Measurements from ENCODE around the gene TRPM2. TPM values are rescaled to one million over a fixed set of nuclear protein-coding genes. Genes with fewer than 3 reads are reported as not detected.

Gene TRPM2
- total RNA-seq, 1 experiment from 2014 or later, result 0.26 TPM

GRCh38 chr21:44312089-44312488 lies 41.3 kb upstream of the TRPM2 start:
- no peak for ATAC-seq
- no peaks in the 10 kb centered on the region for H3K36me3 ChIP-seq (ENCODE audit: control insufficient read depth, insufficient read depth, low read length)
- H3K9me3 ChIP-seq (ENCODE audit: control insufficient read depth, insufficient read depth, low read depth, low read length), result no peaks in the 10 kb centered on the region
- no peak for DNase-seq (ENCODE audit: low read depth, low spot score)
- H3K27ac ChIP-seq (ENCODE audit: low read length), result no peak overlapping the region
- ChIA-PET CTCF (no interaction called here), POLR2A (no interaction called here)
- BruUV-seq (replicated peaks), result no TSS peak
- no peaks in the 10 kb centered on the region for H3K27me3 ChIP-seq (ENCODE audit: control insufficient read depth, insufficient read depth, low read length)
- H3K4me1 ChIP-seq (ENCODE audit: control insufficient read depth, insufficient read depth, low read length), result no peaks in the 10 kb centered on the region
- in situ Hi-C loops (cut with HindIII; ENCODE audit: low pct_unique_long_range_greater_than_20kb, low sequenced_read_pairs), result no loop called here
- no peak for TF ChIP-seq POLR2AphosphoS5 (IDR thresholded peaks at IDR 0.05; ENCODE audit: low read depth, low read length)
- TF ChIP-seq REST (IDR thresholded peaks at IDR 0.05; ENCODE audit: insufficient read depth in 1 of 2, low read depth in 2 of 2, low read length in 1 of 2), result no peak
- no peak for TF ChIP-seq CTCF (IDR thresholded peaks at IDR 0.05)
- TF ChIP-seq TCF7L2 (IDR thresholded peaks at IDR 0.05; ENCODE audit: low read depth, low read length), result no peak
- no peak for TF ChIP-seq SIN3A (IDR thresholded peaks at IDR 0.05; ENCODE audit: borderline replicate concordance, insufficient read depth, low read depth, low read length)
- intact Hi-C loops (cut with micrococcal nuclease; ENCODE audit: unreplicated experiment), result no loop called here
- no peak overlapping the region for H3K4me3 ChIP-seq (ENCODE audit: low read depth in 2 of 2, low read length in 2 of 2)

- ATAC-seq, result no peak
- in situ Hi-C loops (cut with HindIII; ENCODE audit: low pct_unique_long_range_greater_than_20kb, low sequenced_read_pairs), result no loop called here
- no TSS peak for BruUV-seq (replicated peaks)
- H3K27ac ChIP-seq (ENCODE audit: low read length), result no peak overlapping the region
- H3K36me3 ChIP-seq (ENCODE audit: control insufficient read depth, insufficient read depth, low read length), result no peaks in the 10 kb centered on the region
- ChIA-PET CTCF (no interaction called here), POLR2A (no interaction called here)
- no peak overlapping the region for H3K4me3 ChIP-seq (ENCODE audit: low read depth in 2 of 2, low read length in 2 of 2)
- TF ChIP-seq CTCF (IDR thresholded peaks at IDR 0.05), result no peak
- TF ChIP-seq SIN3A (IDR thresholded peaks at IDR 0.05; ENCODE audit: borderline replicate concordance, insufficient read depth, low read depth, low read length), result no peak
- TF ChIP-seq TCF7L2 (IDR thresholded peaks at IDR 0.05; ENCODE audit: low read depth, low read length), result no peak
- TF ChIP-seq REST (IDR thresholded peaks at IDR 0.05; ENCODE audit: insufficient read depth in 1 of 2, low read depth in 2 of 2, low read length in 1 of 2), result no peak
- TF ChIP-seq POLR2AphosphoS5 (IDR thresholded peaks at IDR 0.05; ENCODE audit: low read depth, low read length), result no peak
- H3K27me3 ChIP-seq (ENCODE audit: control insufficient read depth, insufficient read depth, low read length), result no peaks in the 10 kb centered on the region
- H3K9me3 ChIP-seq (ENCODE audit: control insufficient read depth, insufficient read depth, low read depth, low read length), result no peaks in the 10 kb centered on the region
- intact Hi-C loops (cut with micrococcal nuclease; ENCODE audit: unreplicated experiment), result no loop called here
- H3K4me1 ChIP-seq (ENCODE audit: control insufficient read depth, insufficient read depth, low read length), result no peaks in the 10 kb centered on the region
- DNase-seq (ENCODE audit: low read depth, low spot score), result no peak
These were observed 40.7 kb upstream of the TRPM2 start for GRCh38 chr21:44312716-44313115.
